Lower lobe of right lung (tissue), 2 donors: ENCODE measurements around the gene TSEN2. TPM values are rescaled to one million over a fixed set of nuclear protein-coding genes. Genes with fewer than 3 reads are reported as not detected.

Source experiments
- ATAC-seq, 2 donors: fragments of 200-7000 bp; cut with Tn5 transposase; one replicate each; pipeline ENCODE4 v1.9.1; 2020 to 2022; ENCODE audit warnings: mild to moderate bottlenecking in 2 of 2, moderate library complexity in 2 of 2
- DNase-seq: peaks from one replicate; pipeline ENCODE4 v3.0.0-alpha.2; 2020
- H3K27ac ChIP-seq: fragments of 200-600 bp; one replicate; pipeline ENCODE4 v1.8.0; 2022
- H3K27me3 ChIP-seq: fragments of 200-600 bp; one replicate; pipeline ENCODE4 v1.8.0; 2022; ENCODE audit warnings: low read depth
- H3K36me3 ChIP-seq: fragments of 200-600 bp; one replicate; pipeline ENCODE4 v1.8.0; 2022; ENCODE audit warnings: mild to moderate bottlenecking
- H3K4me1 ChIP-seq: fragments of 200-600 bp; one replicate; pipeline ENCODE4 v1.8.0; 2022
- H3K4me3 ChIP-seq: fragments of 200-600 bp; one replicate; pipeline ENCODE4 v1.8.0; 2022; ENCODE audit warnings: mild to moderate bottlenecking
- H3K9me3 ChIP-seq: fragments of 200-600 bp; one replicate; pipeline ENCODE4 v1.8.0; 2022
- CTCF ChIP-seq: fragments of 200-600 bp; IDR thresholded peaks from one replicate; pipeline ENCODE4 v1.8.0; 2022; ENCODE audit warnings: antibody characterized with exemption, mild to moderate bottlenecking
- intact Hi-C: fragments of 100-400 bp; cut with DNase I; formaldehyde crosslinking; loops from one replicate; pipeline ENCODE4 v1.11.0; 2022
- total RNA-seq: library from RNA; stranded (reverse); fragmentation: NEBNext Ultra II Directional; extraction: Animal tissue kit (Norgen Biotek cat#: 25700); gene quantifications from one replicate; pipeline ENCODE4 v1.2.1, GENCODE V29; 2021
- donor health status: DM: no; HTN: yes; CAD: no; lungs with severe emphysema.

Gene TSEN2
- total RNA-seq, 1 donor from 2014 or later = 23.6 TPM

GRCh38 chr3:12509466-12509865 is 25.2 kb downstream of the TSEN2 start:
- Histone ChIP-seq H3K36me3 (peaks cover 49% of the 10 kb centered on the region), H3K9me3 (no peaks in the 10 kb centered on the region), H3K27me3 (no peaks in the 10 kb centered on the region), H3K4me3 (no peak overlapping the region), H3K27ac (no peak overlapping the region), H3K4me1 (no peaks in the 10 kb centered on the region)
- intact Hi-C loops = no loop called here
- no peak for TF ChIP-seq CTCF
- no peak for DNase-seq
- ATAC-seq = no peak

GRCh38 chr3:12512534-12513118 is 28.3 kb downstream of the TSEN2 start:
- Histone ChIP-seq H3K27ac (no peak overlapping the region), H3K27me3 (no peaks in the 10 kb centered on the region), H3K36me3 (peaks cover 28% of the 10 kb centered on the region), H3K9me3 (no peaks in the 10 kb centered on the region), H3K4me3 (no peak overlapping the region), H3K4me1 (no peaks in the 10 kb centered on the region)
- ATAC-seq (no peak), DNase-seq (no peak)
- TF ChIP-seq CTCF = no peak
- intact Hi-C loops = no loop called here

DNA sequence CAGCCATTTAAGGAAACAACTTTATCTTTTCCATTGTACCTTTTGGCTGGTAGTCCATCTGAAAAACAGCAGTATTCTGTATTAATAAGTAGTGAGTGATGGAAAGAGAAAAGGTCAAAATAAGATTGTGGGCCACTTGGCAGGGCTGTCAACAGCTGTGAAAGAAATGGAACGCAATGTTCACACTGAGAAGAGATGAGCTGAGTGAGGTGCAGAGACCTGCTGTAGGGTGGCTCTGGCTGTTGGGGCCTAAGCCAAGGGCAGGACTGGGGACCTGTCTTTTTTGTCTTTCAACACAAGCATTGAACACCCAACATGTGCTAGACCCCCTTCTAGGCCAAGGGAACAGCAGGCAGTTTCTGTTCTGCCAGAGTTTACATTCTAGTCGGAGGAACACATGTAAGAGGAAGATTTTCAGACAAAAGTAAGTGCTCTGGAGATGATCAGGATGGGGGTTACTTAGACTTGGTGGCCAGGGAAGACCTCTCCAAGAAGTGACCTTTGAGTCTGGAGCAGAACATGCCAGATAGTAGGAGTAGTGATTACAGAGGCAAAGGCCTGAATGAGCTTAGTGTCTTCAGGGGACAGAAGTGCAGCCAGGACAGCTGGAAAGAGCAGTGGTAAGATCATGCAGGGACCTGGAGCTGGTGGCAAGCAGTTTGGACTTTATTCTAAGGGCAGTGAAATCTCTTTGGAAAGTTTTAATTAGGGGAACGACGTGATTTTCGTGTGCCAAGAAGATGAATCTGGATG is 29.6 kb downstream of the TSEN2 start:
- Histone ChIP-seq H3K36me3 (peaks cover 28% of the 10 kb centered on the region), H3K27me3 (no peaks in the 10 kb centered on the region), H3K27ac (no peak overlapping the region), H3K9me3 (no peaks in the 10 kb centered on the region), H3K4me3 (no peak overlapping the region), H3K4me1 (peaks cover 5% of the 10 kb centered on the region)
- ATAC-seq = no peak
- no peak for DNase-seq
- no peak for TF ChIP-seq CTCF
- intact Hi-C loops = no loop called here

- Histone ChIP-seq H3K4me1 (peaks cover 5% of the 10 kb centered on the region), H3K27ac (no peak overlapping the region), H3K4me3 (no peak overlapping the region), H3K9me3 (no peaks in the 10 kb centered on the region), H3K27me3 (no peaks in the 10 kb centered on the region), H3K36me3 (peaks cover 20% of the 10 kb centered on the region)
- ATAC-seq (no peak), DNase-seq (no peak)
- TF ChIP-seq CTCF = no peak
- intact Hi-C loops = no loop called here
These were observed 31.4 kb downstream of the TSEN2 start for GRCh38 chr3:12515631-12516030.

DNA sequence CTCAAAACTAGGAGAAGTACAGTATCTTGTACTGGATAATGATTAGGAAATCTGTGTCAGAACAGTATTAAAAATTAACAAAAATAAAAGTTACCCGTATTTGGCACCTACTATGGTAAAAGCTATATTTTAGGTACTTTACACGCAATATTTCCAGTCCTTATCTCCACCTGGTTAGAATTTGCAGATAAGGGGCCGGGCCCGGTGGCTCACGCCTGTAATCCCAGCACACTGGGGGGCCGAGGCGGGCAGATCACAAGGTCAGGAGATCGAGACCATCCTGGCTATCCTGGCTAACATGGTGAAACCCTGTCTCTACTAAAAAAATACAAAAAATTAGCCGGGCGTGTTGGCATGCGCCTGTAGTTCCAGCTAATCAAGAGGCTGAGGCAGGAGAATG is 32.6 kb downstream of the TSEN2 start:
- Histone ChIP-seq H3K27me3 (no peaks in the 10 kb centered on the region), H3K4me1 (peaks cover 5% of the 10 kb centered on the region), H3K9me3 (no peaks in the 10 kb centered on the region), H3K4me3 (no peak overlapping the region), H3K27ac (no peak overlapping the region), H3K36me3 (peaks cover 26% of the 10 kb centered on the region)
- ATAC-seq (no peak), DNase-seq (no peak)
- intact Hi-C loops = no loop called here
- TF ChIP-seq CTCF = no peak
